RWPE2 (cell line): ENCODE measurements around the gene CIC.

Source experiments
- ATAC-seq: fragments of 200-7000 bp; cut with Tn5 transposase; 3 replicates; pipeline ENCODE4 v1.9.1; 2021; ENCODE audit warnings: low read depth
- DNase-seq: peaks from one replicate; pipeline ENCODE4 v3.0.0-alpha.2; 2020; ENCODE audit warnings: low spot score
- H3K27ac ChIP-seq: fragments of 450-650 bp; 2 replicates; pipeline ENCODE4 v1.5.1; 2017; ENCODE audit warnings: mild to moderate bottlenecking; ENCODE audit not compliant: poor library complexity, severe bottlenecking
- H3K27me3 ChIP-seq: fragments of 250-450 bp; sonication (Bioruptor Pico); 2 replicates; pipeline ENCODE4 v1.5.1; 2021; ENCODE audit warnings: mild to moderate bottlenecking, moderate library complexity; ENCODE audit not compliant: insufficient read depth, poor library complexity, severe bottlenecking
- H3K36me3 ChIP-seq: fragments of 250-450 bp; sonication (Bioruptor Pico); 2 replicates; pipeline ENCODE4 v1.5.1; 2020; ENCODE audit warnings: low read depth, mild to moderate bottlenecking, moderate library complexity
- H3K4me1 ChIP-seq: fragments of 250-450 bp; sonication (Bioruptor Pico); 2 replicates; pipeline ENCODE4 v1.5.1; 2021; ENCODE audit warnings: mild to moderate bottlenecking, moderate library complexity; ENCODE audit not compliant: insufficient read depth, poor library complexity, severe bottlenecking
- H3K4me3 ChIP-seq: fragments of 250-450 bp; sonication (Bioruptor Pico); 2 replicates; pipeline ENCODE4 v1.5.1; 2021; ENCODE audit warnings: mild to moderate bottlenecking, moderate library complexity; ENCODE audit not compliant: severe bottlenecking
- H3K9me3 ChIP-seq: fragments of 250-450 bp; sonication (Bioruptor Pico); 2 replicates; pipeline ENCODE4 v1.5.1; 2021; ENCODE audit warnings: mild to moderate bottlenecking, moderate library complexity; ENCODE audit not compliant: severe bottlenecking
- TF ChIP-seq, protein P1 (sequence below): fragments of 450-650 bp; IDR thresholded peaks from one replicate; pipeline ENCODE4 v1.5.1; 2017; ENCODE audit warnings: mild to moderate bottlenecking, moderate library complexity; ENCODE audit not compliant: poor library complexity, severe bottlenecking

Gene CIC

DNA sequence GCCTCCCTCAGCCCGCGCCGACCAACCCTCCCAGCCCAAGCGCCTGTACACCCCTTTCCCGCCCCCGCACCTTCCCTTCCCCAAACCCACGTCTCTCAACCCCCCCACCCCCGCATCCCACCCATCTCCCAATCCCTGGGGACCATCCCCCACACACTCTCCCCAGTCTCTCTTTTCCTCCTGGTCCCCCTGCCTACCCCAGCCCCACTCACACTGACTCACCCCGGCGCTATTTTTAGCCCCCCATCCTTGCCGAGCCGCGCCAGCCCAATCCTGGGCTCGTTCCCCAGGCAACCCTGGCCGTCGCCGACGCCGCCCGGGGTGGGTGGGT is 11.7 kb downstream of the CIC start:
- TF ChIP-seq, protein P1, sequence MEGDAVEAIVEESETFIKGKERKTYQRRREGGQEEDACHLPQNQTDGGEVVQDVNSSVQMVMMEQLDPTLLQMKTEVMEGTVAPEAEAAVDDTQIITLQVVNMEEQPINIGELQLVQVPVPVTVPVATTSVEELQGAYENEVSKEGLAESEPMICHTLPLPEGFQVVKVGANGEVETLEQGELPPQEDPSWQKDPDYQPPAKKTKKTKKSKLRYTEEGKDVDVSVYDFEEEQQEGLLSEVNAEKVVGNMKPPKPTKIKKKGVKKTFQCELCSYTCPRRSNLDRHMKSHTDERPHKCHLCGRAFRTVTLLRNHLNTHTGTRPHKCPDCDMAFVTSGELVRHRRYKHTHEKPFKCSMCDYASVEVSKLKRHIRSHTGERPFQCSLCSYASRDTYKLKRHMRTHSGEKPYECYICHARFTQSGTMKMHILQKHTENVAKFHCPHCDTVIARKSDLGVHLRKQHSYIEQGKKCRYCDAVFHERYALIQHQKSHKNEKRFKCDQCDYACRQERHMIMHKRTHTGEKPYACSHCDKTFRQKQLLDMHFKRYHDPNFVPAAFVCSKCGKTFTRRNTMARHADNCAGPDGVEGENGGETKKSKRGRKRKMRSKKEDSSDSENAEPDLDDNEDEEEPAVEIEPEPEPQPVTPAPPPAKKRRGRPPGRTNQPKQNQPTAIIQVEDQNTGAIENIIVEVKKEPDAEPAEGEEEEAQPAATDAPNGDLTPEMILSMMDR: no peak
- Histone ChIP-seq H3K4me3 (peak overlapping the region; percentile 68), H3K27ac (peak overlapping the region; percentile 97), H3K4me1 (peaks cover 43% of the 10 kb centered on the region), H3K27me3 (no peaks in the 10 kb centered on the region), H3K9me3 (no peaks in the 10 kb centered on the region), H3K36me3 (peaks cover 16% of the 10 kb centered on the region)
- ATAC-seq (no peak), DNase-seq (peak; percentile 69)

DNA sequence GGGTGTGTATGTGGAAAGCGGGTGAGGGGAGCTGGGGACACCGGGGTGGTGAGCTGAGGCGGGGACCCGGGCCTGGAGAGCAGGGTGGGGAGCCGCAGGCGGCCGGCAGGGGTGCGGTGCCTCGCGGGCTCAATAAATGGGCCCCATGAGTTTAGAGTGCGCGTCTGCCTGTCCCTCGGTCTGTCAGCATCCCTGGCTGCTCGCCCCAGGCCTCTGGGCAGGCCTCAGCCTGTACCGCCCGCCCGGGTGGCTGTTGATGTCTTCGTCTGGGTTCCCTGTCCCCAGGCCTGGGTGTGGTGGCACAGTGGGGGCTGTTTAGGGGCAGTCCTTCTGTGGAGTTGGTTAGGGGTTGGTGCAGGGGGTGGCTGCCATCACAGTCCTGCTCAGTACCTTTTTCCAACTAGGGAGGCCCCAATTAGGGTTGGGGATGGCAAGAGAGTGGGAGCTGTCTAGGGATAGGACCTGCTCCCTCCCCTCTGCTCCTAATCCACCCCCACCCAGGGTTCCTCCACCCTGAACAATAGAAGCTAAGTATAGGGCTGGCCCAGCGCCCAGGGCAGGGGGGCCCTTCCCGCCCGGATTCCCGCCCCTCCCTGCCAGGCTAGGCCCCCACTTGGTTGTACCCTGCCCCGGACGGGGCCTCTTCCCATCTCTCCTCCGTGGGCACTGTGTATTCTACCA is 12.2 kb downstream of the CIC start:
- ATAC-seq: peak; percentile 8
- peaks cover 43% of the 10 kb centered on the region for H3K4me1 ChIP-seq

DNA sequence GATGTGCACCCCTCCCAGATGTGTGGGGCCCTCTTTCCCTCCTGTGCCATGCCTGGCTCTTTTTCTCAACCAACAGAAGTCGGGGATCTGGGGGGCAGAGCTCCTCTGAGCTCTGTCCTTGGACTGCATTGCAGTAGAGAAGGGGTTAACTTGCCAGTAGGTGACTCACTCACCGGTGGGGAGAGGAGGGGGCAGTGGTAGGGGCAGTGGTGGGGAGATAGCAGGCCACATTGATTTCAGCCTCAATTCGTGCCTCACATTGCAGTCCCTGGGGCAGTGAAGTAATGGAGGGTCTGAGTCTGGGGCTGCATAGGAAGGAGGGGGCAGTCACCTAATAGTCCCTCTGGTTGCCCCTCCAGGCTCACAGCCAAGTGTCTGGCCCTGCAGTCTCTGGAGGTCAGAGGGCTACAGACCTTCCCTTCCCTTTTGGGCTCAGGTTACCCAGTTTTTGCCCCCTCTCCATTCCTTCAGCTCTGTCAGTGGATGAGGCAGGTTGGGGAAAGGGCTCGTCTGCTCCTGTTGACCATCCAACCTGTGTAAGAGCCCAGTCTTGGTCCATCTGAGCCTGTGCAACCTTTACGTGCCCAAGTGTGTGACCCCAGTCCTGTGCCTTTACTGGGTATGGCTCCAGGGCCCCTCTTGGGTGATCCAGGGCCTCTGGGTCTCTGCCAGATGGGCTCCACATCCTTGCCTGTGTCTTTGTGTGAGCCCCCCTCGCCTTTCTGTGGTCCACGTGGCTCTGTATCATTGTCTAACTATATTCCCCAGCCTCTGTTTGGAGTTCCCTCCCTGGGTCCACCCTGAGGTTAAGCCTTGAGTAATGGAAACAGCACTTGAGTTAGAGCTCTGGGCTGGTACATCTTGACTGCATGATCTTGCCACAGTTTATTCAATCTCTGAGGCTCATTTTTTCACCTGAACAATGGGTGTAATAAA is 13.0 kb downstream of the CIC start:
- H3K27ac ChIP-seq: peak overlapping the region; percentile 97
- no peaks in the 10 kb centered on the region for H3K9me3 ChIP-seq
- H3K27me3 ChIP-seq: no peaks in the 10 kb centered on the region
- H3K36me3 ChIP-seq: peaks cover 10% of the 10 kb centered on the region
- H3K4me3 ChIP-seq: peak overlapping the region; percentile 68
- peak; percentile 3; the same call in 2 of the 3 replicates for ATAC-seq
- TF ChIP-seq, protein P1: no peak
- peaks cover 38% of the 10 kb centered on the region for H3K4me1 ChIP-seq
- no peak for DNase-seq

More for the DNA sequence above, 12.2 kb downstream of the CIC start:
- H3K27me3 ChIP-seq: no peaks in the 10 kb centered on the region
- peaks cover 13% of the 10 kb centered on the region for H3K36me3 ChIP-seq
- H3K27ac ChIP-seq: peak overlapping the region; percentile 97
- H3K4me3 ChIP-seq: peak overlapping the region; percentile 68
- peak; percentile 83 for DNase-seq
- H3K9me3 ChIP-seq: no peaks in the 10 kb centered on the region
- TF ChIP-seq, protein P1: no peak

DNA sequence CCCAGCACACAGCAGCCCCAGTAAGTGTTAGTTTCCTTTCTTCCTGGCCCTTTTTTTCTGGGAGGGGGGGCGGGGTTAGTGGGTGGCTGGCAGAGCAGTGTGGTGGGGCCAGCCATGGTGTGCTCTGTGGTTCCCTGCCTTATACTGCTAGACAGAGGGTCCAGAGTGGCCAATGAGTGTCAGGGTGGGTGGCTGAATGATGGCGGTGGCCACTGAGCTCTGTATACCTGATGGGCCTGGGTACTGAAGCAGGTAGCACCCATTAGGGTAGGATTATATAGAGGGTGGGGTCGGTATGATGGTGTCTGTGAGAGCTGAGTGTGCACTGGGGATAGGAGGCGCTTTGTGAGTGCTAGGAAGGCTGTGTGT is 13.8 kb downstream of the CIC start:
- Histone ChIP-seq H3K9me3 (no peaks in the 10 kb centered on the region), H3K27ac (peak overlapping the region; percentile 97), H3K27me3 (no peaks in the 10 kb centered on the region), H3K4me3 (no peak overlapping the region), H3K36me3 (peaks cover 12% of the 10 kb centered on the region), H3K4me1 (peaks cover 31% of the 10 kb centered on the region)
- TF ChIP-seq, protein P1: no peak
- no peak for DNase-seq
- ATAC-seq: no peak
